ENCODE results near the gene HNRNPUL2.

GRCh38 chr11:62687508-62688396 lies 39.5 kb downstream of the HNRNPUL2 start:
- TF ChIP-seq EZH2 (IDR thresholded peaks at IDR 0.05) (no peak), CTCF (IDR thresholded peaks at IDR 0.05) (no peak)

Data from neural progenitor cell (in vitro differentiated cells).